Inflammatory macrophage treated with lipopolysaccharide for 4 hours (primary cell): ENCODE measurements around the gene KIAA1328.

Experiments used
- DNase-seq: peaks from one replicate; pipeline ENCODE4 v3.0.0-alpha.2; 2020

The KIAA1328 gene

DNA sequence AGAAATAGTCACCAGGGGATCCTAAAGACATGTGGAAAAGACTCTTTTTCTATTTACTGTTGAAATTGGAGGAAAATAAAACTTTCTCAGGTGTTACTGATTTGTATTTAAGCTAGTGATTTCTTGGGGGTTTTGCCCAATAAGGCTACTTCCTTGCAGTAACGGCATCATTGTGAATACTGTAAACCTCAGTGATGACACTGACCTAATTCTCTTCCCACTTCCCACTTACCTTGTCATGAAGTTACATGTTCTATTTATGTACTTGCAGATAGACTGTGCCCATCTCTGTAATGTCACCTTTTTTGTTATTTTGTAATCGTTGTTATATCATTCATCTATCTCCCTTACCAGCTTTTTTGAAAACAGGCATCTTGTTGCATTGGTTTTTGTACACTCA is 134.5 kb downstream of the KIAA1328 start:
- no peak for DNase-seq

DNA sequence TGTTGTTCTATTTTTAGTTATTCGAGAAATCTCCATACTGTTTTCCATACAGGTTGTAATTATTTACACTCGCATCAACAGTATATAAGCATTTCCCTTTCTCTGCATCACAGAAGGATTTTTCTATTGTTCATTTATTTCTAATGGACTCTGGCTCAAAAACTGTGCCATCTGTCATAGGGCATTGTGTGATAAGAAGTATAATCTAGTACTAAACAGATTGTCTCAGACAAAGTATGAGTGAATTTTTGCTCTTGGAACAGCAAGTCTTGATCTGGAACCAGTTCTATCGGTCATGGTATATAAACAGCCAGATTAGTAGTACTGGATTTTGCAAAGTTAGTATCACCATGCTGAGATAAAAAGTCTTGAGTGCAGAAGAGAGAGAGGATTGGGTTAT is 145.8 kb downstream of the KIAA1328 start:
- DNase-seq = no peak

DNA sequence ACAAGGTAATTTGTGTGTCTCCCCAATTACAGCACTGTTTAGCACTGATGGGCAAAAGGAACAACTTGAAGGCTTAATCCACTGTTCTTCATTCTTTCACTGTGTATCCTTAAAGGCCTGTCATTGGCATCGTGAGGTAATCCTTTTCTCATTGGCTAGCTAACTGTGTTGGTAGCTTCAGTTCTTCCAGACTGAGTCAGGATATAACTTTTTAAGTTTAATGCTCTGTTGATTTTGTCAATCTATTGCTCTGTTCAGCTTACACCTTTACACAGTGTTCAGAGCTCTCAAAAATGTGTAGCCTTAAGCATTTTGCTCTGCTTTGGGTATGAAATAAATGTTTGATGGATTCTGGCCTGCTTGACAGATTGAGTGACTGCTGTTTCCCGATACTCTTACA is 148.2 kb downstream of the KIAA1328 start:
- no peak for DNase-seq

DNA sequence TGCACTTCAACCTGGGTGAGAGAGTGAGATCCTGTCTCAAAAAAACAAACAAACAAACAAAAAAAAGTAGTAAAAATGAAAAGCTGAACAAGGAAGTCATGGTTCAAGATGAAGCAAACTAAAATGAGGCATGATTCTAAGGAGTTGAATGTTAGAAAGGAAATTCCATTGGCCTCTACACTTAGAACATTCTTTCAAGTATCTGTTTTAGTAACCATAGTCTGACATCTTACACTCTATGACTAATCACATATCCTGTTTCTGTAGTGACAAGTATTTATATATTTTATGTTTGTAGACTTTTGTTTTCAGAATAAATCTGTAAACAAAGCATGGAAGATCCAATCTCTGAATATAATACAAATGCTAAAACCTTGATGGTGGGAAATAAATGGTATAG is 164.1 kb downstream of the KIAA1328 start:
- DNase-seq = no peak

DNA sequence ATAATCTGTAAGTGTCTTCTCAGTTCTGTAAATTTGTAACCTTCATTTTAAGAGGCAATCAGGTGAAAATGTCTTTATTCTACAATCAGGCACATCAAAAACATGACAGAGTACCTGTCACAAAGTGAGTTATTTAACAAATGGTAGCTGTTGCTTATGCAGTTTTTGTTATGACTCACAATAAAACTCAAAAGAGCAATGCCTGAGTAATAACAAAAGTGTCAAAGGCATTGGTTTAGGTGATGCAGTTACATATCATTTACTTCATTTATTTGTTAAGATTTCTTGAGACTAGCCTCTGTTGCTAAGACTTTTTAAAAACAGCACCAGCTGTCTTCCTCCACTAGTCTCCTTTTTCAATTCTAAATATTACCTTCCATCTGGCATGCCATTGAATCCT is 177.8 kb downstream of the KIAA1328 start:
- DNase-seq = no peak

DNA sequence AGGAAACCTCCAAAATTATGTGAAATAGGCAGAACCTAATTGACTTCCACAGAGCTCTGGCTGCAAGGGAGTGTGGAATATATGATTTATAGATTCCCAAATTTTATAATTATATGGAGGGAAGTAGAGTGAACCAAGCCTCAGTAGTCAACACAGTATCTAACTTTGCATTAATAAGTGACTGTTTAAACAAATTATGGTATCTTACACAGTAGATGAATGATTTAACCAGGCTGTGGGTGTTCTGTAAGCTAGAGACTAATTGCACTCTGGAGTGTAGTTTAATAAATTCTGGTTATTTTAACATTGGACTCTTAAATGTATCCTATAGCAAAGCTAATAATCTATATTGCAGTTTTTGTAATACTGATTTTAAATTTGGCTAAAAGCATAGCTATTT is 183.5 kb downstream of the KIAA1328 start:
- DNase-seq = no peak

DNA sequence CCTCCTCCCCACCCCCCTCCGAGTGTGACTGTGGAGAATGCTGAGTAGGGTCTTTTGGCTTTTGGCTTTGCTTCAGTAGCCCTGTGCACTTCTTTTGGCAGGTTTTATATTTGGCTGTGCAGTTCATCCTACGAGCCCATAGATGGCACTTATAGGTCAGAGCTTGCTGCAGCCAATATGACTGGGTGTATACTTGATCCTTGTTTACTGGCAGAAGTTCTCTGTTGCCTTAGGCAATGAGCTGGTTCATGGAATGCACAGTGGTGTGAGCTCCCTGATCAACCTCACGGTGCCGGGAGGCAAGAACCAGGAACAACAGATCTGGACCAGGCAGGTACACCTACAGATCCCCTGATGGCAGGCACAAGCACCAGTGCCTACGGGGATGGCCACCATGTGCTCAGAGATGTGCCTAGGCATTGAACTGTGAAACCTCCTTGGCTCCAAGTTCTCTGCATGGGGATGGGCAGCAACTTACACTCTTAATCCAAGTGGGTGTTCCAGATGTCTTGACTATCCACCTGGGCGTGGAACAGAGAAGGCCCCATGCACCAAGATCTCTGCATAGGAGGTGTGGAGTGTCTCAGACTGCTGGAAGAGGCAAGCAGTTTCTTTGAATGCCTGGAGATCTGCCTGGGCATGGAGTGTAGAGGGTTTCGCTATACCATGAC is 190.4 kb downstream of the KIAA1328 start:
- DNase-seq = no peak

DNA sequence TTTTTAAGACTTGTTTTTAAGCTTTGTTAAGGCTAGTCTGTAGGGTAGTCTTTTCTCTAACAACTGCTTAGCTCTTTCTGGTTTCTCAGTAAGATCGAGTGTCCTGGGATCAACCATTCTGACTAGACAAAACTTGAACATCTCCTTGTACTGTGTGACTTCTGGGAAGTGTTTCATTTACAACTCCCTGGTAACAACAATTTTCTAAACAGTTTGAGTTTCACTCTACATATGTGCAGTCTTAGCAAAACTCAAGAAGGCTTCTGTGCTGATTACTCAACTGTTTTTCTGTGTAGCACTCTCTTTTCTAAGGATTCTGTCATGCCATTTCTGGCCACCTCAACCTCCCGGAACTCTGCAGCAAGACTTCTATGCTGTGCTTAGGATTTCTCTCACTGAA is 204.5 kb downstream of the KIAA1328 start:
- DNase-seq = no peak

DNA sequence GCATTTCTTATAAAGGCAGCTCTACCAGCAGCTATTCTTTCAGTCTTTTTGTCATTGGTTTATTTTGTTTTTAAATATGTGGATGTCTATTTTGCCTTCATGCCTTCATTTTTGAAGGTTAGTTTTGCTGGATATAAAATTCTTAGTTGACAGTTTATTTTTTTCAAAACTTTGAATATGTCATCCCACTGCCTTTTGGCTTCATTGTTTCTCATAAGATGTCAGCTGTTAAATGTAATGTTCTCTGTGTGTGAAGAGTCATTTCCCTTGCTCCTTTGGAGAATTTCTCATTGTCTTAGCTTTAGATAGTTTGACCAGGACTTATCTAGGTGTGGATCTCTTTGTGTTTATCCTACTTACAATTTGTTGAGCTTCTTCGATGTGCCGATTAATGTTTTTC is 213.5 kb downstream of the KIAA1328 start:
- no peak for DNase-seq

DNA sequence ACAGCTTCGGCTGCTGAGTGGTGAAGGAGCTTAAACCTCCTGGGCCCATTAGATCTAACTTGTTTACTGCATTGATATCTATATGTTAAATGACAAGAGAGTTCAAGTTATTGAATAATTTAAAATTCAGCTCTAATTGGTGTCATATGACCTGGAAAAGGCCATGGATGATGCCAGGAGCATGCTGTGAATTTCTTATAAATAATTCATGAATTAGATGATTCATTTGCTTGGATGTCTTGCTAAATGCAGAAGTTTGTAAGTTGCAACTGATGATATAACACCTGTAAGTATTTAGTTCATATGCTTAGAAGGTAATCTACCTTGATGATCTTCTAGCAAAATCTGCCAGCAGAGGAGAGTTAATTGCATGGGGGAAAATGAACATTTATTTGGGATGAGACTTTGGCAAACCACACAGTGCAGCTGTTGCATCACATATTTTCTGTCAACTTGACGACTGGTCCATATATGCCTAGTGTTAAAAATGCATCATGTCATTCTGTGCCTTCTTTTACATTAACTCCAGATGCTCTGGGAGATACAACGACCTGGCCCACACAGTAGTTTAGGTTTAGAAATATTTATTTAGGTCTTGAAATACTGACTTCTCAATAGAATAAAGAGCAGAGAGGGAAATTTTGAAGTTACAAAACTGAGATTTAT is 226.3 kb downstream of the KIAA1328 start:
- DNase-seq = no peak

DNA sequence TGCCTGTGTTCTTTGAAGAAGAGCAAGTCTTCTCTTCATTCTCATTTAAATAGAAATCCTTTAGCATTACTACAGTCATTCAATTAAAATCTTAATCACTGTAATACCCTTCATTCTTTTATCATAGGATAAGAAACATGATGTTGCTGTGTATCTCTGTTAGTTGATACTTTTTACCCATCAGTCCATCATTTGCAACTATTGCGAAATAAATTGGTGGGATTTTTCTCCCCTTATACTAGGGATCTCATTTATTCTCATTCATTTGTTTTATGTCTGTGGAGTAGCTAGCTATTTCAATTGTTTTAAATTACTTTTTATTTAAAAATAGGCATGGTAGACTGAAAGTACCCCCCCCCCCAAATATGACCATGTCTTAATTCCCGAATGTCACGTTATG is 235.3 kb downstream of the KIAA1328 start:
- DNase-seq = no peak

DNA sequence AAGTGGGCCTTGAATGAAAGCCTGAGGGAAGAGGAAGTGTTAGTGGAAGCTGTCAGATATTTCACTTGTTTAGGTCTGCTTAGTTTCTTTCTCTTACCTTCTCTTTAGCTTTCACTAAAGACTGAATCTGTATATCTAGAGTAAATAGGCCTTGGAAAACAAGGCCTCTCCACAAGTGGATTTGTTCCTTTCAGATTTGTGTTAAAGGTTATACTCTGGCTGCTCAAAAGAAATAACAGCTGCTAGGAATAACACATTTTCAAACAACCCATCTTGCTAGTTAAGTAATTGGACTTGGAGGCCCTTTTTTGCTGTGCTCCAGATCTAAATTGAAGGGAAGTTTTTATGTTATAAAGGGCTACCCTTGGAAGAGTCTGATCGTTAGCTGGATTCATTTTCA is 236.3 kb downstream of the KIAA1328 start:
- no peak for DNase-seq

DNA sequence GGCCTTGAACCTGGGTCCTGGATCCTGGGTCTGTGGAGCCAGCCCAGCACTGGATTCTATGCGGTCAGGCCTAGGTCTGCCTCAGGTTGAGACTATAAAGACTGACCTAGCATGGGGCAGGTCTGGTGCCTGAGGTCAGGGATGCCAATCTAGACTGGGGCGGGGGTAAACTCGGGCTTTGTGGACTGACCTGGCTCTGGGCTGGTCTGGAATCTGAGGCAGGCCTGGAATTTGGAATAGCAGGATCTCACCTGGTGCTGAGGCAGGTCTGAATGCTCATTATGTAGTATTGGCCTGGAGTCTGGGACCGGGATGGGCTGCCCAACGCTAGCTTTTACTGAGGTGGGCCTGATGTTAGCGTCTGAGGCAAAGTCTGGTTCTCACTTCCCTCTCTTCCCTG is 256.0 kb downstream of the KIAA1328 start:
- DNase-seq = no peak

DNA sequence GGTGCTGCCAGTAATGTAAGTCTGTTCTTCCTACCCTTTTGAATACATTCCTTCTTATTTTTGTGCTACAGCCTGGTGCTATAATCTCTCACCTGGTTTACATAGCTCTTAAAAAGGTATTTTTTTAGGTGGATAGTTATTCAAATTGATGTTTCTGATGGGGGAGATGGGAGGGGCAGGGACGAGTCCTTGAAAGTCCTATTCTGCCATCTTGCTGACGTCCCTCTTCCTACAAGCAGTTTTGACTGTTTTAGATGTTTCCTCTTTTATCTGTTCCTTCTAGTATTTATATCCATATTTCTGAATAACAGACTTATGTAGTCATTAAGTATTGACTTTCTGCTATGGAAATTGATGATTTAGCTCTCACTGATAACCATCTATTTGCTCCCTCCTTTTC is 256.4 kb downstream of the KIAA1328 start:
- DNase-seq = no peak

DNA sequence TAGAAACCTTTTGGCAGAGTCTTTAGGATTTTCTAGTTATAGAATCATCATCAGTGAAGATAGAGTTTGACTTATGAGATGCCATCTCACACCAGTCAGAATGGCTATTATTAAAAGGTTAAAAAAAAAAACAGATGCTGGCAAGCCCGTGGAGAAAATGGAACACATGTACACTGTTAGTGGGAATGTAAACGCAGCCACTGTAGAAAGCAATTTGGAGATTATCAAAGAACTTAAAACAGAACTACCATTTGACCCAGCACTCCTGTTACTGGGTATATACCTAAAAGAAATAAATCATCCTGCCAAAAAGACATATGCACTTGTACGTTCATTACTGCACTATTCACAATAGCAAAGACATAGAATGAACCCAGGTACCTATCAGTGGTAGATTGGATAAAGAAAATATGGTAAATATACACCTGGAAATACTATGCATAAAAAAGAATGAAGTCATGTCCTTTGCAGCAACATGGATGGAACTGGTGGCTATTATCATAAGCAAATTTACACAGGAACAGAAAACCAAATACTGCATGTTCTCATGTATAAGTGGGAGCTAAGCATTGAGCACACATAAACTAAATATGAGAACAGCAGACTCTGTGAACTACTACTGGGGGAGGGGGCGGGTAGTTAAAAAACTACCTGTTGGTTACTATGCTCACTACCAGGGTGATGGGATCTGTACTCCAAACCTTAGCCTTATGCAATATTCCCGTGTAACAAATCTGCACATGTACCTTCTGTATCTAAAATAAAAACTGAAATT is 279.0 kb downstream of the KIAA1328 start:
- no peak for DNase-seq

DNA sequence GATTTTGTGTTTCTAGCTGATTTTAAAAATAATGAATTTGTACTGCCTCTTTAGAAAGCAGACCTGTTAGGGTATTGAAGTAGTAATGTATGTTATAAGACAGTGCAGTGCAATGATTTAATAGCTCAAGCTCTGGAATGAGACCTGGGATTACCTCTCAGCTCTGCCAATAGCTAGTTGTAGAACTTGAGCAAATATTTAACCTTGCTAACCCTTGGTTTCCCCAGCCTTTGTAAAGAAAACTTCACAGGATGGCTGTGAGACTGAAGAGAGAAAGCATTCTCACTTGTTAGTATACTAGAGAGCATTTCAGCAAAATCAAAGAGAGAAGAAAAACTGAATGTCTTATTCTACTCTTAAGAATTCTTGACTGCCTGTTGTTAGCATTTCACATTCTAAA is 293.9 kb downstream of the KIAA1328 start:
- no peak for DNase-seq

DNA sequence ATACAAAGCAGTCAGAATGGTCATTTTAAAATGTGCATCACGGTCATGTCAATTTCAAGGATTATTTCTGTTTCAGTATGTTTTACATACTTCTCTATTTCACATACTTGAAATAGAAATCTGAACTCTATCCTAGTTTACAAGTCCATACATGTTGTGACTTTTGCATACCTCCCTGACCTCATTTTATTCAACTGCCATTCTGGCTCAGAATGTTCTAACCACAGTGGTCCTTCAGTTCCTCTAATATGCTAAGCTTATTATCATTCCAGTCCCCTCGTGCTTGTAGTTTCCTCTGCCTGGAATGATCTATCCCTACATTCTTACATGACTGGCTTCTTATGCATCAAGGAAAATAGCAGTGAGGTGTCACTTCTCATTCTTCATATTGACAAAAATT is 295.6 kb downstream of the KIAA1328 start:
- no peak for DNase-seq

DNA sequence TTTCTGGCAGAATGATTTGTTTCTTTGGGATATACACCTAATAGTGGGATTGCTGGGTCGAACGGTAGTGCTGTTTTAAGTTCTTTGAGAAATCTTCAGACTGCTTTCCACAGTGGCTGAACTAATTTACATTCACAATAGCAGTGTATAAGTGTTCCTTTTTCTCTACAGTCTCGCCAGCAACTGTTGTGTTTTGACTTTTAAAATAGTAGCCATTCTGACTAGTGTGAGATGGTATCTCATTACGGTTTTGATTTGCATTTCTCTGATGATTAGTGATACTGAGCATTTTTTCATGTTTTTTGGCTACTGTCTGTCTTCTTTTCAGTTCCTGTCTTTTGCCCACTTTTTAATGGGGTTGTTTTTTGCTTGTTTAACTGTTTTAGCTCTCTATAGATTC is 306.2 kb downstream of the KIAA1328 start:
- no peak for DNase-seq

DNA sequence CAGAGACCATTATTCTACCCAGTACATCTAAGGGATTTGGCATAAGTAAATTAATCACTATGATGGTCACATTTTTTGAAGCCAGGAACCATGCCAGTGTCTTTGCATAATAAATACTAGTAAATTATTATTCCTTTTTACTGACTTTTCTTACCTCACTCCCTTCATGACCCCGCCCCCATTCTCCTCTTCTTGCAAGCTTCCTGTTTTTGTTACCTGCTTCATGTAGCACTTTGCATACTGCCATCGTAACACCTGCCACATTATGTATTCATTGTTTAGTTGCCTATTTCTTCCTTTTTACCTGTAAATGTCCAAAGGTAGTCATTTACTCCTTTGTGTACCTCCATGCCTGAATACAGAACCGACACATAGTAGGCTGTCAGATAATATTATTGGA is 309.5 kb downstream of the KIAA1328 start:
- DNase-seq = no peak

DNA sequence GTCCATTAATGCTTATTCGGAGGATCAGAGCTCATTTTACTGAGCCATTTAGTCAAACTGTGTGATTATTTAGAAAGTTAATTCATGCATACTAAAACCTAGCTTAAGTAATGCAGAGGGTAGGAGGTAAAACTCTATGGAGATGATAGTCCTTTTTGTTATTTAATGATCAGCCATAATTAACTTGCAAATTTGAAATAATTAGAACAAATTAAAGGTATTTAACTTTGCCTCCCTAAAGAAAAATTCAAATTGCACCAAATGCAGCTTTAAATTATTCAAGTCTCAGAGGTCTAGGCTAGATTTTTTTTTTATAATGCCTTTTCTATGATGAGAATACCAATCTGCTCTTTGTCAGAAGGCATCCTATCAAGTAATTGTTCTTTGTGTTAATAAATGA is 310.9 kb downstream of the KIAA1328 start:
- no peak for DNase-seq

DNA sequence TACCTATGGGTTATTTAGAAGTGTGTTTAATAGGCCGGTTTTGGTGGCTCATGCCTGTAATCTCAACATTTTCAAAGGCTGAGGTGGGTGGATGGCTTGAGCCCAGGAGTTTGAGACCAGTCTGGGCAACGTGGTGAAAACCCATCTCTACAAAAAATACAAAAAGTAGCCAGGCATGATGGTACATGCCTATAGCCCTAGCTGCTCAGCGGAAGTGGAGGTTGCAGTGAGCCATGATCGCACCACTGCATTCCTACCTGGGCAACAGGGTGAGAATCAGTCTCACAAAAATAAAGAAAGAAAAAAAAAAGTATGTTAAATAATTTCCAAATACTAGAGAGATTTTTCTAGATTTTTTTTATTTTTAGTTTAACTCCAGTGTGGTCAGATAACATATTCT is 316.0 kb downstream of the KIAA1328 start:
- DNase-seq = no peak

DNA sequence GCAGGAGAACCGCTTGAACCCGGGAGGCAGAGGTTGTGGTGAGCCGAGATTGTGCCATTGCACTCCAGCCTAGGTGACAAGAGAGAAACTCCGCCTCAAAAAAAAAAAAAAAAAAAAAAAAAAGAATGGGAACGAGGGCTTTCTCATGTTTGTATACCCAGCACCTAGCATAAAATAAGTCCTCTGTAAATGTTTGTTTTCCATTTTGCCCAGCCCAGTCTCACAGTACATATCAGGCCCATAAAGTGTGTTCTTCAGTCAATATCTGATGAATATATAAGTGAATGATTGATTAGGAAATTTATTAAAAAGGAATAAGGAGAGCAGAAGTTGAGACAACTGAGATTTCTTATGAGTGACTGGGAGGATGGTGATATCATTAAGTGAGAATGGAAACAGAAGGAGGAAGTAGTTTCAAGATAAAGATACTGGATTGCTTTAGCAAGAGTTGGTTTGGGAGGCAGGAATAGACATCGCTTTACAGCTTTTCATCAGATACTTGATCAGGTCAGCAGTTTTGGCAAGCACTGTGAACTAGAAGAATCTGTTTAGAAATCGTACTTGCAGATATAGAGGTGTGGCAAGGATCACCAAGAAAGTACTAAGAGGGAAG is 327.5 kb downstream of the KIAA1328 start:
- no peak for DNase-seq

DNA sequence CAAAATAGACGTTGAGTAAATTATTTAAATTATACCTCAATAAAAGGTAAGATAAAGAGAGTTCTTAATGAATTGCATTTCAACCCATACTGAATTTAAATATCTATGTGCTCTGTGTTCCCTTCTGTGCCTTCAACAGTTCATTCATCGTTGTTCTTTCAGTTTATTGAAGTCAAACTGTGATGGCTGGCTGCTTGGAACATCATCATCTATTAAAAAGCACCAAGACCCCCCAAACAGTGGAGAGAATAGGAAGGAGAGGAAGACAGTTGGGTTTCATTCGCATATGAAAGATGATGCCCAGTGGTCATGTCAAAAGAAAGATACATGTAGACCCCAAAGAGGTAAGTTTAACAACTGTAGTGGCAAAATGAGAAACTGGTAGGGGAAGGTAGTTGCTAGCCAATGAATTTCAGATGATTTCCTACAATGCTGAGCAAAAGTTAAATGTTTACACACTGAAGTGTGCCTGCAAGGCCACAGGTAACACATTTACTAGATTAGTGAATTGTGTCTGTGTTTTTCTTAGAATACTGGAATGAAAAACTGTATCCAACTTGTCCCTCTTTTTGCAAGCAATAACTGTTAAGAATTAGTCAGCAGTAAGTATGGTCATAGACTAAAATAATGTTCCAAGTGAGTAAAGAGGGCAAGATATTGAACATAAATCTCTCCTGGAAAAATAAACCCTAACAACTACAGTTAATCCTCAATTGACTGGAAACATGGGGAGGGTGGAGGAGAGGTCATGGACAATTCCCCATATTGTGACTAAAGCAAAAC is 331.3 kb downstream of the KIAA1328 start:
- DNase-seq = no peak
